Right lobe of liver (tissue), 6 donors: ENCODE results near the gene PWP2. TPM values are rescaled to one million over a fixed set of nuclear protein-coding genes. Genes with fewer than 3 reads are reported as not detected.

ENCODE experiments used
- ATAC-seq, 4 donors: fragments of 200-7000 bp; cut with Tn5 transposase; one replicate each; pipeline ENCODE4 v1.9.1; 2020; ENCODE audit warnings: mild to moderate bottlenecking in 4 of 4, moderate library complexity in 4 of 4
- DNase-seq, 3 donors: peaks; one replicate each; pipeline ENCODE4 v3.0.0-alpha.2; 2020
- H3K27ac ChIP-seq, 3 donors: fragments of 200-600 bp; one replicate each; pipeline ENCODE4 v1.8.0; 2022
- H3K27me3 ChIP-seq, 2 donors: fragments of 200-600 bp; one replicate each; pipeline ENCODE4 v1.8.0; 2022
- H3K36me3 ChIP-seq, 4 donors: fragments of 200-600 bp; sonication (generic) in 1 of 4; one replicate each; pipeline versions ENCODE4 v1.5.1 to v1.8.0; 2017 to 2022; ENCODE audit warnings: control low read depth in 1 of 4
- H3K4me1 ChIP-seq, 4 donors: fragments of 200-600 bp; sonication (generic) in 1 of 4; one replicate each; pipeline versions ENCODE4 v1.5.1 to v1.8.0; 2017 to 2022; ENCODE audit warnings: control low read depth in 1 of 4
- H3K4me3 ChIP-seq, 3 donors: fragments of 200-600 bp; one replicate each; pipeline ENCODE4 v1.8.0; 2022
- H3K9me3 ChIP-seq, 4 donors: fragments of 200-600 bp; sonication (generic) in 1 of 4; one replicate each; pipeline versions ENCODE4 v1.5.1 to v1.8.0; 2017 to 2022; ENCODE audit warnings: control low read depth in 1 of 4
- POLR2A ChIP-seq: fragments of 450-650 bp; IDR thresholded peaks from one replicate; pipeline ENCODE4 v1.6.1; 2017; ENCODE audit warnings: antibody characterized with exemption, mild to moderate bottlenecking
- WGBS: methylation state at CpG from one replicate; pipeline ENCODE4 v1.1.6; 2018; ENCODE audit warnings: low coverage, low lambda C conversion rate; ENCODE audit not compliant: insufficient coverage; ENCODE audit errors: missing lambda C conversion rate; 5-methylcytosine and 5-hydroxymethylcytosine counted together
- intact Hi-C, 2 donors: fragments of 100-400 bp; cut with DNase I; formaldehyde crosslinking; loops; one replicate each; pipeline versions ENCODE4 v1.11.2 to v1.14.1; 2022
- total RNA-seq, 6 experiments: library from RNA; depleted of rRNA in 2 of 6; stranded (reverse); fragments of >200 nt in 2 of 6; fragmentation: NEBNext Ultra II Directional in 3 of 6; extraction: Animal tissue kit (Norgen Biotek cat#: 25700) in 3 of 6; gene quantifications; one replicate each; pipeline versions ENCODE4 v1.1.0 to v1.2.4, GENCODE V29; 2016 to 2023
- TF ChIP-seq, protein P1 (sequence below), 4 donors: fragments of 200-600 bp in 3 of 4; fragments of 450-650 bp in 1 of 4; IDR thresholded peaks; one replicate each; pipeline versions ENCODE4 v1.5.1 to v1.8.0; 2016 to 2022; ENCODE audit warnings: antibody characterized with exemption in 4 of 4, mild to moderate bottlenecking in 2 of 4
- donor health status: DM: no; HTN: yes; CAD: no.
- donor health status: DM: no; HTN: no; CAD: no.
- donor health status: DM: no; HTN: no; CAD: no.
- donor health status: DM: no; HTN: yes; CAD: no.
- donor health status: DM: no; HTN: yes; CAD: no.

PWP2 gene
- total RNA-seq, 6 experiments from 2014 or later, result 0.93 to 7.5 (median 3.0) TPM

DNA sequence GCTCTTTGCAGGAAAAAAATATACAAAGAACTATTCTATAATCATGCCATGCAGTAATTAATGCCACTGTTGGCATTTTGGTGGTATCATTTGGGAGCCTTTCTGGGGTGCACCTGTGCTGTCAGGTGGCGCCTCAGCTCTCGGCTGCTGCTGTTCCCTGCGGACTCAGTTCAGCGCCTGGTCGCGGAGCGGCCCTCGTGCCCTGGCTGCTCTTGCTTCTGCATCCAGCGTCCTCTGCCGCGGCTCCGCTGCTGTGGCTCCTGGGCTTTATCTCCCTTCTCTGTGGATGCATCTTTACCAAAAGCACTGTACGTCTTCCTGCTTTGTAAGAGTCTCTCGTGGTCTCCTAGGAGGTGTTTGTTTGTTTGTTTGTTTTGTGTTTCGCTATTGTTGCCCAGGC lies 35.1 kb upstream of the PWP2 start:
- no peak overlapping the region for H3K4me3 ChIP-seq
- 96% methylated on average over 12 of the region's 15 CpGs for WGBS
- no peak for DNase-seq
- H3K27ac ChIP-seq, result no peak overlapping the region
- intact Hi-C loops, result no loop called here
- ATAC-seq, result no peak
- no peaks in the 10 kb centered on the region for H3K27me3 ChIP-seq
- no peaks in the 10 kb centered on the region for H3K4me1 ChIP-seq
- no peaks in the 10 kb centered on the region for H3K9me3 ChIP-seq
- peaks cover 0 to 42% (median 10%) of the 10 kb centered on the region in 4 donors for H3K36me3 ChIP-seq
- TF ChIP-seq, protein P1, sequence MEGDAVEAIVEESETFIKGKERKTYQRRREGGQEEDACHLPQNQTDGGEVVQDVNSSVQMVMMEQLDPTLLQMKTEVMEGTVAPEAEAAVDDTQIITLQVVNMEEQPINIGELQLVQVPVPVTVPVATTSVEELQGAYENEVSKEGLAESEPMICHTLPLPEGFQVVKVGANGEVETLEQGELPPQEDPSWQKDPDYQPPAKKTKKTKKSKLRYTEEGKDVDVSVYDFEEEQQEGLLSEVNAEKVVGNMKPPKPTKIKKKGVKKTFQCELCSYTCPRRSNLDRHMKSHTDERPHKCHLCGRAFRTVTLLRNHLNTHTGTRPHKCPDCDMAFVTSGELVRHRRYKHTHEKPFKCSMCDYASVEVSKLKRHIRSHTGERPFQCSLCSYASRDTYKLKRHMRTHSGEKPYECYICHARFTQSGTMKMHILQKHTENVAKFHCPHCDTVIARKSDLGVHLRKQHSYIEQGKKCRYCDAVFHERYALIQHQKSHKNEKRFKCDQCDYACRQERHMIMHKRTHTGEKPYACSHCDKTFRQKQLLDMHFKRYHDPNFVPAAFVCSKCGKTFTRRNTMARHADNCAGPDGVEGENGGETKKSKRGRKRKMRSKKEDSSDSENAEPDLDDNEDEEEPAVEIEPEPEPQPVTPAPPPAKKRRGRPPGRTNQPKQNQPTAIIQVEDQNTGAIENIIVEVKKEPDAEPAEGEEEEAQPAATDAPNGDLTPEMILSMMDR (IDR thresholded peaks at IDR 0.05), result no peak
- no peak for TF ChIP-seq POLR2A

DNA sequence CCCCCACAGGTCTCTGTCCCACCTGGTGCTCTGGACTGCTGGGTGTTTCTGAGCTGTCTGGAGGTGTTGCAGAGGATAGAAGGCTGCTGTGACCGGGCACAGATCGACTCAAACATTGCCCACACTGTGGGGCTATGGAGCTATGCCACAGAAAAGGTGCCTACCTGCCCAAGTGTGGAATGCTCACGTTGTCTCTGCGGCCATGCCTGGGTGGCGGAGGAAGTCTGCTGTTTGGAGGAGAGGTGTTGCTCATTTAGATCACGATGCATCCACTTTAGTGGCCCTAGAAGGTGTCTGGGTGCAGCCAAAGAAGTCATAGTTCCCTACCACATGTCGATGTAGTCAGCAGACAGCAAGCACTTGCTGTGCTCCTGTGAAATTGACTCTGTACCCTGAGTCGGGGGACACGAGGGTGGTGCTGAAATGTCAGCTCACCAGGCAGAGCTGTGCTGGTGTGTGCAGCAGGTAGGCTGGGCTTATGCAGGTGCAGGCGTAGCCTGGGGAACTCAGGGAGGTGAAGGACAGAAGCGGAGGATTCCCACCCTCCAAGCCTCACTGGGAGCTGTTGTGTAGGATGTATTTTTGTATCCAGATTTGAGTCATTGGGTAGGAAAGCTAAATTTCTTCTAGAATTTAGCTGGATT lies 32.8 kb upstream of the PWP2 start:
- Histone ChIP-seq H3K36me3 (peaks cover 0 to 55% (median 12%) of the 10 kb centered on the region in 4 donors), H3K9me3 (no peaks in the 10 kb centered on the region), H3K27me3 (no peaks in the 10 kb centered on the region), H3K27ac (no peak overlapping the region), H3K4me3 (no peak overlapping the region), H3K4me1 (no peaks in the 10 kb centered on the region)
- whole genome bisulfite sequencing, result 90% methylated on average over 2 of the region's 11 CpGs
- intact Hi-C loops, result no loop called here
- ATAC-seq, result peak in 1 of 4 donors; percentile 9
- DNase-seq, result no peak
- no peak for TF ChIP-seq POLR2A
- TF ChIP-seq, protein P1 (IDR thresholded peaks at IDR 0.05), result no peak

DNA sequence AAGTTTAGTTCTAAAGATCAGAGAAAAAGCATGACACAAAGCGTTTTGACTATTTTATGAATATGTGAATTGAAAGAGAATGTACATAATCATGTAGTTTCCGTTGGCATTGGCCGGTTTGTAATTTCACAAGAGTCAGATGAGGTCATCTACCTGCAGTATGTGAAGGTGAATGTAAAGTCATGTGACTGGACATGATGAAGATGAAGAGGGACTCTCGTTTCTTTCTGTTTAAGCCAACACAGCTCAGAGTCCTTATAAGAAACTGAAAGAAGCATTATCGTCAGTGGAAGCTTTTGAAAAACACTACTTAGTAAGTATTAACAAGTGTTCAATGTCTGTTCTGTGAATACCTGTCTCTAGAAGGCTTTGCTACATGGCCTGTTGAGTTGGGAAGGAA lies 30.9 kb upstream of the PWP2 start:
- DNase-seq, result no peak
- Histone ChIP-seq H3K27me3 (no peaks in the 10 kb centered on the region), H3K9me3 (no peaks in the 10 kb centered on the region), H3K4me3 (no peak overlapping the region), H3K27ac (no peak overlapping the region), H3K4me1 (no peaks in the 10 kb centered on the region), H3K36me3 (peaks cover 0 to 71% (median 20%) of the 10 kb centered on the region in 4 donors)
- 95% methylated on average over 5 of the region's 5 CpGs for WGBS
- ATAC-seq, result no peak
- intact Hi-C loops, result no loop called here
- no peak for TF ChIP-seq POLR2A
- TF ChIP-seq, protein P1 (IDR thresholded peaks at IDR 0.05), result no peak

DNA sequence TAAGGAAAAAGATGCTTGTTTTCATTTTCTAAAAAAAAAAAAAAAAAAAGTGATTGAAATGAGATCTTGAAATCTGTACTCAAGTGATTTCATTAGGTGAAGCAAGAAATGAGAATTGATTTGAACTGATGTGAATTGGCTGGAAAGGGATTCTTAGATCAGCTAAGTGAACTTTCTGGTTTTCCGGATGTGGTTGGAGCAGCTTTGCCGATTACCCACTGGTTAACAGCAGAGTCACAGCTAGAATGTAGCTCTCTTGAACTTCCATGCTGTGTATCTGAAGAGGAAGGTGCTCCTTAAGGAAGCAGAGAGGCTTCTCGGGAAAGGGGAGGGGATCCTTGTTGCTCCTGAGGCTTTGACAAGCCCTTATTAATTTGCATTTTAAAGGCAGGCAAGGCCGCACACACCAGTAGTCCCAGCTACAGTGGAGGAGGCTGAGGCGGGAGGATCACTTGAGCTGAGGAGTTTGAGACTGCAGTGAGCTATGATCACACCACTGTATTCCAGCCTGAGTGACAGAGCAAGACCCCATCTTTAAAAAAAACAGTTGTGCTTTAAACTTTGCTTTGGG lies 28.7 kb upstream of the PWP2 start:
- WGBS, result 93% methylated on average over 3 of the region's 5 CpGs
- intact Hi-C loops, result no loop called here
- ATAC-seq (no peak), DNase-seq (no peak)
- no peak overlapping the region for H3K4me3 ChIP-seq
- H3K9me3 ChIP-seq, result no peaks in the 10 kb centered on the region
- no peaks in the 10 kb centered on the region for H3K27me3 ChIP-seq
- no peaks in the 10 kb centered on the region for H3K4me1 ChIP-seq
- H3K36me3 ChIP-seq, result peaks cover 0 to 86% (median 35%) of the 10 kb centered on the region in 4 donors
- no peak for TF ChIP-seq POLR2A
- TF ChIP-seq, protein P1 (IDR thresholded peaks at IDR 0.05), result no peak
- no peak overlapping the region for H3K27ac ChIP-seq
